Measurements from ENCODE around the gene LARGE1. TPM values are rescaled to one million over a fixed set of nuclear protein-coding genes. Genes with fewer than 3 reads are reported as not detected.

The LARGE1 gene
- total RNA-seq, 1 experiment from 2014 or later: 8.6 TPM

GRCh38 chr22:33723915-33724314, 196.4 kb downstream of the LARGE1 start:
- DNase-seq (ENCODE audit: low read depth): no peak

DNA sequence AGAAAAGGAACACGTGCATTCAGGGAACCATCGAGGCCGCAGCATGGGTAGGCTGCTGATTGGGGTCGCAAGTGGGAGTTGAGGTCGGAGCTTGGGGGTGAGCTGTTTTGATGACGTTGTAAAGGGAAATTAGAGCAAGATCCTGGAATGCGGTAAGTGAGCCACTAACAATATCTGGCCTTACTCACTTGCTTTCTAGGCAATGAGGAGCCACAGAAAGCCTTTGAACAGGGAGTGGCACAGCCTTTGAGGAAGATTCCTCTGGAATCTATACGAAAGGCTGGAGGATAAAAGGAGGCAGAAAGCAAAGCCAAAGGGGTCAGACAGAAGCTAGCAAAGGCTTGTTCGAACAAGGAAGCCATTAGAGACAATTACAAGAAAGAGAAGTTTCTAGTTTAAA, 197.5 kb downstream of the LARGE1 start:
- no peak for DNase-seq (ENCODE audit: low read depth)

DNA sequence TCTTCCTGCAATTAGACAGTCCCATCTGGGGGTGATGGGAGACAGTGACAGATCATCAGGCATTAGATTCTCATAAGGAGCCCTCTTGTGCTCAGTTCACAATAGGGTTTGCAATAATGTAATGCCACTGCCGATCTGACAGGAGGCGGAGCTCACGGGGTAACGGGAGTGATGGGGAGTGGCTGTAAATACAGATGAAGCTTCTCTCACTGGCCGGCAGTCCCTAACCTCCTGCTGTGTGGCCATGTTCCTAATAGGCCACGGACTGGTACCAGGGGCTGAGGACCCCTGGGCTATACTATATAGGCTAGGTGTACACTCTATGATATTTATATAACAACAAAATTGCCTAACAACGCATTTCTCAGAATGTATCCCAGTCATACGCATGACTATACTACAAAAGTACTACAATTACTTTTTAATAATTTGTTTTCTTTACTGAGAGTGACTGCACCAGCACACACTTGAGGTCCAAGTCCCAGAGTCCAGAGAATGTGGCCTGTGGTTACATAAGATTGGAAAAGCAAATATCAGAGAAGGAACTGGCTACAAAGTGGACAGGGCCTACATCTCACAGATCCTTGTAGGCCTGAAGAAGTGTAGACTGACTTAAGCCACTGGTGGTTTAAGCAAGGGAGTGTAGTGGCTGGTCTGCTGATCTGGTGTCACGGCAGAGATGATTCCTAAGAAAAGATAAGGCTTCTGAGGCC, 200.0 kb downstream of the LARGE1 start:
- no peak for DNase-seq (ENCODE audit: low read depth)

- no peak for DNase-seq (ENCODE audit: low read depth)
These were observed 202.4 kb downstream of the LARGE1 start for GRCh38 chr22:33717694-33718396.

DNA sequence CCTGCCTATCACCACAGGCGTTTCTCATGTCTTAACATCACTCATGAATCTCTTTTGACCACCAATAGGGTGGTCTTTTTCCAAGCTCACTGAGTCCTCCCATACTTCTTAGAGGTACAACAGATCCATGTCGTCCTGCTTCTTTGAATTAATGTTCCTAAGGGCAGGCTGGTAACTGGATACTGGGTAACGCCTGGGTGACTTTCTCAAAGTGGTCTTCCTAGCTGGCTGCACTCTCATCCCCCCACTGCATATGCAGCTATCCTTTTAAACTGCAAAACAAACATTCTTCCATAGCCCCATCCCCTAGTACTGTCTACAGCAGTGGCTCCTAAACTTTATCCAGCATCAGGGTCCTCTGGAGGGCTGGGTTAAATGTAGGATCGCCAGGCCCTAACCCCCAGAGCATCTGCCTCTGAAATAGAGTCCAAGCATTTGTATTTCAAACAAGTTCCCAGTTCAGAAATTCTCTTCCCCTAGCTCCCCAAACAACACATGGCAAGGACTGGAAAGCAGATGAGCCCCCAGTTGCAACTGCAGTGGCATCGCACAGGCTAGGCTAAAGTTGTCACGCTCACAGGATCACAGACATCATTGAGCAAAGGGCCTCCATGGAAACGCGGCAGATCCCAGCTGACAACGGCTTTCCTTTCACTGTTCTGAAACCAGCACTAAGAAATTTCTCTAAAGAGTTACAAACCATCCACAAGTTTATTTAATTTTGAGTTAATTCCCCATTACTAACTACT, 204.9 kb downstream of the LARGE1 start:
- DNase-seq (ENCODE audit: low read depth): no peak

DNA sequence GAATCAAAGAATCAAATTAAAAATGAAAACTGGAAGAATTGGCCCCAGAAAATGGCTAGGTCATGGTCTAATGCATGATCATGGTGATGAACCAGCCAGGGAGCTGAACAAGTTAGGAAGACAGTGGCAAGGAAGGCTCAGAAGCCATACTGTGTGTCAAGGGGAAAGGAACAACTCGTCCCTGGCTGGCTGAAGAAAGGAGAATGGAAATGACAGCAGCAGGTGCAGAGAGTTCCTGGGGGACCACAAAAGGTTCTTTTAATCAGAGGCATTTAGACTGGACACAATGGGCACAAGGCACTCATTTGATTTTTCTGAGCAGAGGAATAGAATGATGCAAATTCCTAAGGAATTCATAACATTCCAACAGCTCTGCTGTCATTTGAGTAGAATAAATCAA, 209.9 kb downstream of the LARGE1 start:
- peak; percentile 47 for DNase-seq (ENCODE audit: low read depth)

DNA sequence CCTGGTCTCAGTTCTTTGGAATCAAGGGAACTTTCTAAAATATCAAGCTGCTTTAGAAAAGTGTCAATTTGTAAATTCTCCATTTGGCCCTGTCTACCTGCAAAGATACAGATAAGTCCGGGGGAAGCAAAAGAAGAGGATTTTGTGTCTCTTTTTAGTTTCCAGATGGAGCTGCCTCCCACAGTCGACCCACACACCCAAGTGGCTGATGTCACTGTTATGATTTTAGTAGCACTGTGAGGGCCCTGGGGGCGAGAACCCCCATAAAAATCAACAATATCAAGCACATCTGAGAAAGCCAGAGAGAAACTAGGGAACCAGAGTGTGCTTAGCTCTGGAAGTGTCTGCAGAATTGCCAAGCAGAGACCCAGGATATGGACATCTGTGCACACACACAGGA, 212.7 kb downstream of the LARGE1 start:
- DNase-seq (ENCODE audit: low read depth): no peak

- no peak for DNase-seq (ENCODE audit: low read depth)
These were observed 214.2 kb downstream of the LARGE1 start for GRCh38 chr22:33706100-33706499.

GRCh38 chr22:33699176-33699575, 221.1 kb downstream of the LARGE1 start:
- DNase-seq (ENCODE audit: low read depth): no peak

DNA sequence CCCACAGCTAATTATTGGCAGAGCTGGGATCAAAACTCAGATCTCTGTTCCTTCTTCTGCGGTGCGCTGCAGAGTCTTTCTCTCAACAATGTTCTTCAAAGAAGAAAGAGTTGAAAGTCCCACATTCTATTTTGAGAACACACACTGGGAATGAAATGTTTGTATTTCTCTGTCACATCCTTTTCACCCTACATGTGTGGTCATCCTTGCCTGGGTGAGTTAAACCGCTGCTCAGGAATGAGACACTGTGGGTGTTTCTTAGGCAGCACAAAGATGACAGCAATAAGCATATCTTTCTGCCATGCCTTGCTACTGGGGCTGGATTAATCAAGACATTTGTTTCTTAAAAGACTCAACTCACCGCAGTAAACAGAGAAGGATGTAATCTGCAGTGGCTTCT, 222.6 kb downstream of the LARGE1 start:
- peak; percentile 1 for DNase-seq (ENCODE audit: low read depth)

GRCh38 chr22:33691057-33691630, 229.1 kb downstream of the LARGE1 start:
- no peak for DNase-seq (ENCODE audit: low read depth)

DNA sequence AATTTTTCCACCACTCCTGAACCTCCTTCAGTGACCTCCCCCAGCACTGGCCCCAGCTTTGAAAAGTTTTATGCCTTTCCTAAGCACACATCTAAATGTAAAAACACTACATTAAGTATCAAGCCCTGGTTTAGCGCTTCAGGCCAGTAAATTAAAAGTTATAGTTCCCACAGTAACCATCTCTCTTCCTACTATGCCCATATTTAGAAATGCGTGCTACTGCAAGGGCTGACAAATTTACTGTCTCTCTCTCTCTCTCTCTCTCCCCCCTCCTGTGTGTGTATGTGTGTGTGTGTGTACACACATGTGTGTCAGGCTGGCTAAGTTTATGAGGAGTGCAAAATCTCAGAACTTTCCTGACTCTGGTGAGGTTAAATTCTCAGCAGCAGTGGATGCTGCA, 231.4 kb downstream of the LARGE1 start:
- DNase-seq (ENCODE audit: low read depth): no peak

DNA sequence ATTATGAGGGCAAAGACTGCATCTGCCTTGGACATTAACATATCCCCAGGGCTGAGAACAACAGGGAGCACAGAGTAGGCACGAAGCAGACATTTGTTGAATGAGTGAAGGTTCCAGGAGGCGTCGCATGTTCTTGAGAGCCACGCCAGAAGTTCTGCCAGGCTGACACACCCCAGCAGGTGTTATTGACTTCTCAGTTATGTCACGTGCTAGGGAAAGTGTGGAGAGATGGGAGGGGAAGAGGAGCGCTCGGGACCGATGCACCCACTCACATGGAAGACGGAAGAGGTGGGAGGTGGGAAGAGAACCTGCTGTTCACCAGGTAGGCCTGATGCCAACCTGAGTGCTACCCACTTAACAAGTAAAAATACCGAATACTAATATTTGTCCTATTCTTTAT, 232.8 kb downstream of the LARGE1 start:
- no peak for DNase-seq (ENCODE audit: low read depth)

DNA sequence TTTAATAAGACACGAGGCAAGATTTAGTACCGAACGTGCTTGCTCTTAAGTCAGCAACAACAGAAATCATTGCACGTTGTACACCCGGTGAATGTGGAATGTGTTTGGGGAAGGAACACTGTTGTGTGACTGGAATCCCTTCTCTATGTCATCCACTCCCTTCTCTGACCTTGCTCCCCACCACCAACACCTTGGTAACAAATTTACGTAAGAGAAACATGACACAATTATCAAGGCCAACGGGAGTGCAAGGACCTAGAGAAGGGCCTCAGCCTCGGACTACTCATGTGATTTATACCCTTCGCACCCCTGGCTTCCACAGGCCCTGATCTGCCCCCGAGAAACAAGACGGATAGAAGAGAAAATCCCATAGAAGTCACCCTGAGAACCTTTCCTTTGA, 236.2 kb downstream of the LARGE1 start:
- no peak for DNase-seq (ENCODE audit: low read depth)

GRCh38 chr22:33682927-33683326, 237.3 kb downstream of the LARGE1 start:
- no peak for DNase-seq (ENCODE audit: low read depth)

GRCh38 chr22:33680632-33681031, 239.6 kb downstream of the LARGE1 start:
- DNase-seq (ENCODE audit: low read depth): no peak

- DNase-seq (ENCODE audit: low read depth): no peak
These were observed 241.8 kb downstream of the LARGE1 start for GRCh38 chr22:33678523-33678922.

- no peak for DNase-seq (ENCODE audit: low read depth)
These were observed 242.7 kb downstream of the LARGE1 start for GRCh38 chr22:33677536-33677935.

- DNase-seq (ENCODE audit: low read depth): no peak
These were observed 245.9 kb downstream of the LARGE1 start for GRCh38 chr22:33674357-33674756.

DNA sequence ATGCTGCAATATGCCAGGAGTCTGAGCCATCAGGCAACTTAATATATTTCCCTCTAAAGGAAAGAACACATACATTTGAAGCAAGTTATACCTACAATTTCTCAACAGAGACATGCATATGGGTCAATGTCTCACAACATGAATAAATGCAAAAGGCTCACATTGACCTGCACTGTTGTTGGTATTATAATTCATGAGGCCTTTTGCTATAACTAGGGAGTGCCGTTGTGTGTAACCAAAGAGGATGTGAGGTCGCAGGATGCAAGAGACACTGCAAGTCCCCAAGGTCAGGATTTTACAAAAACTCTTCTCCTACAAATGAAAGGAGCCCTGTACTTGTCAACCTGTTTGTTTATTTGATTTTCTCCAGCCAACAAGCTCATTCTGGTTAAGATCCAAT, 250.5 kb downstream of the LARGE1 start:
- no peak for DNase-seq (ENCODE audit: low read depth)

DNA sequence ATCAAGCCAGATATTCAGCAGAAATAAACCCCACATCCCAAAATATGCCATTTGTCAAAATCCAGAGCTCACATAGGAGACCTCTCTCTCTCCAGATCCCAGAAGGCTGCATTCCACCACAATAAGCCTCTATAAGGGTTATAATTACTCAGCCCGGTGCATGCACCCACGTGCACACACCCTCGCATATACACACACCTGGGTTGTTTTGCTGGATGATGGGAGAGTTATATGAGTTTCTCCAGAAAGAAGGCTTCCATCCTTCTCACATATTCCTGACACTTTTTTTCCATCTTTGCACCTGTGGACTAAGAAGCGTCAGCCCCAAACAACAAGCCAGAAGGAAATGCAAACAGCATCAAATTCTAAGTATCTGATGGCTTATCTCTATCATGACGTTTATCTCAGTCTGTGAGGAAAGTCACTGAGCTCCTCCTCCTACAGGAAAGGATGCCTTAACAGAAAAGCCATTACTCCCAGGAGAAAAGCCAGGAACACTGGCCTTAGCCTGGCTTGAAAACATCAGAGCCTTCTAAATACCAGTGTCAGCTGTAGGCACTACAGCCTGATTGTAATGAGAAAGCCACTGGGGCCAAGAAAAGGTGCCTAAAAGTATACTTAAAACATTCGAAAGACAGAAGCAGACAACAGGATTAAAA, 253.2 kb downstream of the LARGE1 start:
- no peak for DNase-seq (ENCODE audit: low read depth)

Measured in LHCN-M2 (cell line).